ENCODE measurements around the gene ANKFN1. TPM values are rescaled to one million over a fixed set of nuclear protein-coding genes. Genes with fewer than 3 reads are reported as not detected.

The ANKFN1 gene
- total and polyA plus RNA-seq, 2 donors from 2014 or later, result 0.19 TPM; not detected in 1

DNA sequence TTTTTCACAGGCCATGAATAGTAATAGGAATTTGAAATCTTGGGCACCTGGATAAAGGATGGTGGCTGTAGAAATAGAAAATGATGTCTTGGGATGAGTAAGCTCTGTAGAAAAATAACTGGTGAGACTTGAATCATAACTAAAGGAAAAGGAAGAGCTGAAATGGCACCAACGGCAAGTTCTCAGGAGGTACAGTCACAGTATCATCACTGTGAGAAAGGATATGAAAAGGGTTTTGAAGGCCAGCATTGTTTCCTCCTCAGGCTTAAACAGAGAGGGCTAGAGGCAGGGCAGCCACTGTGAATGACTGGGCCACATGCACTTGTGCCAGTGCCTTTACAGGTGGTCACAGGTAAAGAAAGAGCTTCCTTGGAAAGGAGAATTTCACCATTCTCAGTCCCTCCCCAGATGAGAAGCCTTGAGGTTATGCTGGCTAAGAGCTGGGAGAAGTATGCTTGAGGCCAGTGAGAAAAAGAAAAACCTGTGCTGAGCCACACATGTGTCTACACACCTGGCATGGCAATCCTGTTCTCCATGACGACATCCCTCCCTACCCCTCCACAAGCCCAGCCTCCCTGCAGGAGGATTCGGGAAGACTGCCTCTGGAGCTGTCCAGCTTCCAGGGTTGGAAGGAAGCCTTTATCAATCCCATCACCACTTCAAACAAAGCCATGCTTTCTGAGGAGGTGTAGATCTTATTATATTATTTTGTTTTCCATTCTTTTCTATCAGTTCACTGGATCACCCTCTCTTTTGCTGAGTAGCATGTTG, 3.8 kb upstream of the ANKFN1 start:
- Histone ChIP-seq H3K9ac (ENCODE audit: low read length in 3 of 3) (no peak overlapping the region), H3K4me3 (ENCODE audit: low read length in 3 of 3) (no peak overlapping the region), H3K4me1 (ENCODE audit: control insufficient read depth in 2 of 3, insufficient read depth in 2 of 3, low read depth in 1 of 3, low read length in 3 of 3) (peaks cover 0 to 4% (median 0%) of the 10 kb centered on the region in 3 donors), H3K9me3 (ENCODE audit: control insufficient read depth in 2 of 3, insufficient read depth in 1 of 3, low read length in 3 of 3) (no peaks in the 10 kb centered on the region), H3K36me3 (ENCODE audit: control insufficient read depth in 2 of 3, insufficient read depth in 3 of 3, low read length in 3 of 3) (no peaks in the 10 kb centered on the region), H3K27ac (ENCODE audit: low read depth in 2 of 2, low read length in 2 of 2) (no peak overlapping the region), H3K27me3 (ENCODE audit: control insufficient read depth, insufficient read depth, low read length) (no peaks in the 10 kb centered on the region)
- intact Hi-C loops (cut with DNase I), result no loop called here
- no peak for FAIRE-seq
- TF ChIP-seq, protein P1, sequence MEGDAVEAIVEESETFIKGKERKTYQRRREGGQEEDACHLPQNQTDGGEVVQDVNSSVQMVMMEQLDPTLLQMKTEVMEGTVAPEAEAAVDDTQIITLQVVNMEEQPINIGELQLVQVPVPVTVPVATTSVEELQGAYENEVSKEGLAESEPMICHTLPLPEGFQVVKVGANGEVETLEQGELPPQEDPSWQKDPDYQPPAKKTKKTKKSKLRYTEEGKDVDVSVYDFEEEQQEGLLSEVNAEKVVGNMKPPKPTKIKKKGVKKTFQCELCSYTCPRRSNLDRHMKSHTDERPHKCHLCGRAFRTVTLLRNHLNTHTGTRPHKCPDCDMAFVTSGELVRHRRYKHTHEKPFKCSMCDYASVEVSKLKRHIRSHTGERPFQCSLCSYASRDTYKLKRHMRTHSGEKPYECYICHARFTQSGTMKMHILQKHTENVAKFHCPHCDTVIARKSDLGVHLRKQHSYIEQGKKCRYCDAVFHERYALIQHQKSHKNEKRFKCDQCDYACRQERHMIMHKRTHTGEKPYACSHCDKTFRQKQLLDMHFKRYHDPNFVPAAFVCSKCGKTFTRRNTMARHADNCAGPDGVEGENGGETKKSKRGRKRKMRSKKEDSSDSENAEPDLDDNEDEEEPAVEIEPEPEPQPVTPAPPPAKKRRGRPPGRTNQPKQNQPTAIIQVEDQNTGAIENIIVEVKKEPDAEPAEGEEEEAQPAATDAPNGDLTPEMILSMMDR (IDR thresholded peaks at IDR 0.05; ENCODE audit: borderline replicate concordance, extremely low read depth, insufficient read depth), result no peak
- DNase-seq, result no peak

GRCh38 chr17:56150649-56151048, 2.6 kb upstream of the ANKFN1 start:
- Histone ChIP-seq H3K27me3 (ENCODE audit: control insufficient read depth, insufficient read depth, low read length) (no peaks in the 10 kb centered on the region), H3K27ac (ENCODE audit: low read depth in 2 of 2, low read length in 2 of 2) (no peak overlapping the region), H3K9me3 (ENCODE audit: control insufficient read depth in 2 of 3, insufficient read depth in 1 of 3, low read length in 3 of 3) (no peaks in the 10 kb centered on the region), H3K36me3 (ENCODE audit: control insufficient read depth in 2 of 3, insufficient read depth in 3 of 3, low read length in 3 of 3) (no peaks in the 10 kb centered on the region), H3K9ac (ENCODE audit: low read length in 3 of 3) (no peak overlapping the region), H3K4me1 (ENCODE audit: control insufficient read depth in 2 of 3, insufficient read depth in 2 of 3, low read depth in 1 of 3, low read length in 3 of 3) (peaks cover 0 to 4% (median 0%) of the 10 kb centered on the region in 3 donors), H3K4me3 (ENCODE audit: low read length in 3 of 3) (no peak overlapping the region)
- TF ChIP-seq, protein P1 (IDR thresholded peaks at IDR 0.05; ENCODE audit: borderline replicate concordance, extremely low read depth, insufficient read depth), result no peak
- DNase-seq (no peak), FAIRE-seq (no peak)
- intact Hi-C loops (cut with DNase I), result no loop called here

- Histone ChIP-seq H3K36me3 (ENCODE audit: control insufficient read depth in 2 of 3, insufficient read depth in 3 of 3, low read length in 3 of 3) (no peaks in the 10 kb centered on the region), H3K9me3 (ENCODE audit: control insufficient read depth in 2 of 3, insufficient read depth in 1 of 3, low read length in 3 of 3) (no peaks in the 10 kb centered on the region), H3K4me1 (ENCODE audit: control insufficient read depth in 2 of 3, insufficient read depth in 2 of 3, low read depth in 1 of 3, low read length in 3 of 3) (no peaks in the 10 kb centered on the region), H3K27me3 (ENCODE audit: control insufficient read depth, insufficient read depth, low read length) (no peaks in the 10 kb centered on the region), H3K4me3 (ENCODE audit: low read length in 3 of 3) (no peak overlapping the region), H3K9ac (ENCODE audit: low read length in 3 of 3) (no peak overlapping the region), H3K27ac (ENCODE audit: low read depth in 2 of 2, low read length in 2 of 2) (no peak overlapping the region)
- TF ChIP-seq, protein P1 (IDR thresholded peaks at IDR 0.05; ENCODE audit: borderline replicate concordance, extremely low read depth, insufficient read depth), result no peak
- no peak for DNase-seq
- FAIRE-seq, result no peak
- intact Hi-C loops (cut with DNase I), result no loop called here
Measured at GRCh38 chr17:56157845-56158244, 4.6 kb downstream of the ANKFN1 start.

All from kidney (tissue), 14 donors.